GM12891 (cell line): ENCODE results near the gene FARSB.

Experiments
- PAX5 ChIP-seq: IDR thresholded peaks from 2 replicates; pipeline ENCODE4 v1.6.1; 2011; ENCODE audit warnings: low read length, moderate library complexity, mild to moderate bottlenecking; ENCODE audit not compliant: insufficient read depth, severe bottlenecking
- POLR2A ChIP-seq: IDR thresholded peaks from 2 replicates; pipeline ENCODE4 v1.6.1; 2011; ENCODE audit warnings: low read depth, low read length, control low read depth
- POLR2AphosphoS5 ChIP-seq: IDR thresholded peaks from 2 replicates; pipeline ENCODE4 v1.6.1; 2011; ENCODE audit warnings: low read depth, low read length, control low read depth
- SPI1 ChIP-seq: IDR thresholded peaks from 2 replicates; pipeline ENCODE4 v1.6.1; 2011; ENCODE audit warnings: low read depth, low read length, control low read depth

DNA sequence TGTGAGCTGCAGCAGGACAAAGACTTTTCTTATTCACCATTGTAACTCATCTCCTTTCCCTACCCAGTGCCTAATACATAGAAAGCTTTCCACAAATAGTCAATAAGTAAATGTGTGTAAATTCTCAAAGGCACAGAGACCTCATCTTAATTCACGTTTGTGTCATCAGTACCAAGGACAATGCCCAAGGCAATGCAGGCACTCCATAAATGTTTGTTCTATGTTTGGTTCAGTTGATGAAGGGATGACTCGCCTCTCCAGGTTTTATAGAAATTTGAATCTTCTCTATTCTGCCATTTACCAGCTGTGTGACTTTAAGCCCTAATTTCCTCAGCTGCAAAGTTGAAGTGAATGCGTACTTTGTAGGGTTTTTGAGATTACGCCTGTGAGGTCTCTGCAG is 13.5 kb upstream of the FARSB start:
- TF ChIP-seq POLR2A, result no peak
- no peak for TF ChIP-seq SPI1
- no peak for TF ChIP-seq POLR2AphosphoS5
- TF ChIP-seq PAX5, result no peak
